HS-5 (cell line): ENCODE results near the gene PLS3.

Experiments
- DNase-seq: peaks from one replicate; pipeline ENCODE4 v3.0.0-alpha.2; 2012; ENCODE audit warnings: low read depth

Gene PLS3

DNA sequence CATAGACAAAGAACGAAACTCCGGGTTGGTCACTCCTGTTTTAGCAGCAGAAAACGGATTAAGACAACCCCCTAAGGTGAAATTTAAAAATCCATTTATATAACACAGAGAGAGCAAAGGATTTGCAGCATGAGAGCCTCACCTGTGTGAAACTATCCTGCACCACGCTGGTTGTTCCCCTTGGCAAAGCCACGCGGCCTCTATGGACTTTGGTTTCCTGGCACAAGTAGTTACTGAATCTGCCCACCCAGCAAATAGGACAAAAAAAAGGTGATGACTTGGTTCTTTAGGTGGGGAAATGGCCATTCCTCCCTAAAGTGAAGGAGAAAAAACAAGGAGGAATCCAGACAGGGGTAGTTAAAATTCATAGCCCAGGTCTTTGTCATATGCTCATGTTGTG, 133.1 kb downstream of the PLS3 start:
- DNase-seq: no peak

DNA sequence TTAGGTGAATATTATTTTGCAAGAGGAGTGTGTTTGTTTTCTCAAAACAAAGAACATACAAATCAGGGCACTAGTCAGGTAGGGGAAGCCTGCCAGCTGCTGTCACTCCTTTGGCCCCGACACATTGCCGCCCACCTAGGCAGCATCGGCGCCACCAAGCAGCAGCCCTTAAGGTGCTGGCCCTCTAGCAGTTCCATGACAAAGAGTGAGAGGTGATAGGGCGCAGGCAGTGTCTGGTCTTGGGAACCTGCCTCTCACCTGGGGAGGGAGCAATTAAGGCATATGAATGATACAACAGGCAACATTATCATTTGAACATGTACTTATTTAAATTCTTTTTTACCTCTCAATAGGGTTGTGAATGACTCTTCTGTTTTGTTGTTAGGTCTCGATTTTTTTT, 135.1 kb downstream of the PLS3 start:
- no peak for DNase-seq

DNA sequence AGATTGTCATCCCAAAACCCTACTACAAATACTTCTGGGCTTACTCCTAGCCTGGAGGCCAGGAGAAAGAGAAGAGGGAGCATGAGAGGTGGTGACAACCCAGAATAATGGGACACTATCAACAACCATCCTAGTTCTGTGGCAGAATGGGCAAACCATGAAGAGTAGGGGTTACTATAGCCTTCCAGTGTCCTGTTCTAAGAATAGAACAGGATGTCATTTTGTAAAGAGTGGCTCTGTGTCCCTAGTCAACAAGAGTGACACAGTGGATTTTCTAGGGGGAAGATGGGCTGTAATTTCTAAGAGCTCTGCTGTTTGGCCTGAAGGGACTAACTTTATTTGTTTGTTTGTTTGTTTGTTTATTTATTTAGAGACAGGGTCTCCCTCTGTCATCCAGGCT, 136.0 kb downstream of the PLS3 start:
- DNase-seq: no peak

DNA sequence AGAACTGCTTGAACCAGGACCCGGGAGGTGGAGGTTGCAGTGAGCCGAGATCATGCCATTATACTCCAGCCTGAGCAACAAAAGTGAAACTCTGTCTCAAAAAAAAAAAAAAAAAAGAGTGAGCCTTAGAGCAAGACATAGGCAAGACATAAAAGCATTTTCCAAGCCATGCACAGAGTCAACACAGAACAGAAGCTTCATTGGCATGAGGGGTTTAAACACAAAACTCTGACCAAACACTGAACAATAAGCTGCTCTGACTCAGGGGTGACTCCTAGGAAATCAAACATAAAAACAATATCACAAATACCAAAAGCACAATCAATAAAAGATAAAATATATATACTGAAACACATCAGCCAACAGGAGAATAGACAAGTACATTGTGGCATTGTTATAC, 136.8 kb downstream of the PLS3 start:
- no peak for DNase-seq
